Liver (tissue), 9 donors: ENCODE measurements around the gene HERC6. TPM values are rescaled to one million over a fixed set of nuclear protein-coding genes. Genes with fewer than 3 reads are reported as not detected.

Source experiments
- DNase-seq: peaks from one replicate; pipeline ENCODE4 v3.0.0-alpha.2; 2017; ENCODE audit warnings: low spot score
- H3K27ac ChIP-seq, 2 donors: one replicate each; pipeline ENCODE4 v1.7.0; 2013; ENCODE audit warnings: inconsistent platforms in 2 of 2, low read length in 2 of 2, control low read depth in 1 of 2, low read depth in 1 of 2, mild to moderate bottlenecking in 1 of 2
- H3K27me3 ChIP-seq, 4 donors: one replicate each; pipeline versions ENCODE4 v1.6.1 to v1.7.0; 2013; ENCODE audit warnings: low read length in 3 of 4, inconsistent platforms in 1 of 4, mild to moderate bottlenecking in 1 of 4, moderate library complexity in 1 of 4; ENCODE audit not compliant: control insufficient read depth in 4 of 4, insufficient read depth in 4 of 4
- H3K36me3 ChIP-seq, 4 donors: one replicate each; pipeline versions ENCODE4 v1.6.1 to v1.7.0; 2013; ENCODE audit warnings: low read length in 3 of 4, mild to moderate bottlenecking in 3 of 4, low read depth in 1 of 4, moderate library complexity in 1 of 4; ENCODE audit not compliant: control insufficient read depth in 4 of 4, insufficient read depth in 3 of 4
- H3K4me1 ChIP-seq, 4 donors: one replicate each; pipeline versions ENCODE4 v1.6.1 to v1.7.0; 2013; ENCODE audit warnings: low read length in 3 of 4, mild to moderate bottlenecking in 3 of 4, moderate library complexity in 1 of 4; ENCODE audit not compliant: control insufficient read depth in 4 of 4, insufficient read depth in 4 of 4
- H3K4me3 ChIP-seq, 3 donors: one replicate each; pipeline versions ENCODE4 v1.6.1 to v1.7.0; 2013; ENCODE audit warnings: low read length in 3 of 3, control low read depth in 1 of 3, low read depth in 1 of 3, mild to moderate bottlenecking in 1 of 3
- H3K9ac ChIP-seq, 2 donors: one replicate each; pipeline ENCODE4 v1.7.0; 2013; ENCODE audit warnings: low read length in 2 of 2, mild to moderate bottlenecking in 2 of 2, moderate library complexity in 2 of 2, control low read depth in 1 of 2, low read depth in 1 of 2
- H3K9me3 ChIP-seq, 4 donors: one replicate each; pipeline versions ENCODE4 v1.6.1 to v1.7.0; 2013; ENCODE audit warnings: low read length in 3 of 4; ENCODE audit not compliant: control insufficient read depth in 4 of 4
- CTCF ChIP-seq: fragments of 150-350 bp; IDR thresholded peaks from 2 replicates; pipeline ENCODE4 v1.5.1; 2017; ENCODE audit warnings: improper control_type of control experiment, low read depth, low read length; ENCODE audit not compliant: missing input control
- EGR1 ChIP-seq, 2 donors: IDR thresholded peaks; 2 replicates each; pipeline ENCODE4 v1.6.1; 2016 to 2018; ENCODE audit warnings: antibody characterized with exemption in 2 of 2, low read depth in 2 of 2
- FOXA1 ChIP-seq: IDR thresholded peaks from 2 replicates; pipeline ENCODE4 v1.6.1; 2016; ENCODE audit warnings: antibody characterized with exemption
- FOXA2 ChIP-seq: IDR thresholded peaks from 2 replicates; pipeline ENCODE4 v1.6.1; 2016; ENCODE audit warnings: antibody characterized with exemption
- GABPA ChIP-seq, 2 donors: IDR thresholded peaks in 1 of 2; conservative IDR thresholded peaks in 1 of 2; 2 replicates each; pipeline ENCODE4 v1.6.1; 2016; ENCODE audit warnings: antibody characterized with exemption in 2 of 2, mild to moderate bottlenecking in 1 of 2, moderate library complexity in 1 of 2
- HNF4A ChIP-seq, 2 donors: conservative IDR thresholded peaks; 2 replicates each; pipeline ENCODE4 v1.6.1; 2016; ENCODE audit warnings: antibody characterized with exemption in 2 of 2, mild to moderate bottlenecking in 2 of 2
- HNF4G ChIP-seq: IDR thresholded peaks from 2 replicates; pipeline ENCODE4 v1.6.1; 2016; ENCODE audit warnings: antibody characterized with exemption
- JUND ChIP-seq, 2 donors: IDR thresholded peaks; 2 replicates each; pipeline ENCODE4 v1.6.1; 2016; ENCODE audit warnings: antibody characterized with exemption in 2 of 2
- RAD21 ChIP-seq, 2 donors: IDR thresholded peaks; 2 replicates each; pipeline ENCODE4 v1.6.1; 2016; ENCODE audit warnings: antibody characterized with exemption in 2 of 2, mild to moderate bottlenecking in 2 of 2
- REST ChIP-seq: IDR thresholded peaks from 2 replicates; pipeline ENCODE4 v1.6.1; 2016; ENCODE audit warnings: antibody characterized with exemption, mild to moderate bottlenecking
- RXRA ChIP-seq, 2 donors: IDR thresholded peaks; 2 replicates each; pipeline ENCODE4 v1.6.1; 2017 to 2018; ENCODE audit warnings: antibody characterized with exemption in 2 of 2, mild to moderate bottlenecking in 1 of 2
- SP1 ChIP-seq: IDR thresholded peaks from 2 replicates; pipeline ENCODE4 v1.6.1; 2018; ENCODE audit warnings: antibody characterized with exemption, mild to moderate bottlenecking
- YY1 ChIP-seq: IDR thresholded peaks from 2 replicates; pipeline ENCODE4 v1.6.1; 2016; ENCODE audit warnings: antibody characterized with exemption, mild to moderate bottlenecking
- ZBTB33 ChIP-seq: IDR thresholded peaks from 2 replicates; pipeline ENCODE4 v1.6.1; 2016; ENCODE audit warnings: antibody characterized with exemption
- WGBS: extraction: QIAGEN DNeasy Blood & Tissue Kit; methylation state at CpG from one replicate; pipeline ENCODE4 v1.1.7; 2013; 5-methylcytosine and 5-hydroxymethylcytosine counted together
- polyA plus RNA-seq, 2 donors: library from polyadenylated mRNA; stranded (reverse) in 1 of 2; unstranded in 1 of 2; fragments of 200-250 nt in 1 of 2; fragments of >200 nt in 1 of 2; fragmentation: Nextera tagmentation in 1 of 2; extraction: Ambion mirVana in 1 of 2; gene quantifications; one replicate each; pipeline versions ENCODE4 v1.2.1 to v1.2.3, GENCODE V29; 2013 to 2015
- total RNA-seq, 2 donors: library from RNA; depleted of rRNA; stranded (reverse); fragments of >200 nt; gene quantifications; one replicate each; pipeline ENCODE4 v1.2.3, GENCODE V29; 2014
- TF ChIP-seq, protein P1 (sequence below): IDR thresholded peaks from 2 replicates; pipeline ENCODE4 v1.6.1; 2016; ENCODE audit warnings: antibody characterized with exemption
- TF ChIP-seq, protein P2 (sequence below): IDR thresholded peaks from 2 replicates; pipeline ENCODE4 v1.6.1; 2016; ENCODE audit warnings: antibody characterized with exemption
- donor health status: healthy.
- donor health status: healthy.
- donor health status: healthy.
- donor health status: healthy.
- donor health status: healthy.

The HERC6 gene
- total and polyA plus RNA-seq, 4 donors = 1.5 to 3.8 (median 2.6) TPM

DNA sequence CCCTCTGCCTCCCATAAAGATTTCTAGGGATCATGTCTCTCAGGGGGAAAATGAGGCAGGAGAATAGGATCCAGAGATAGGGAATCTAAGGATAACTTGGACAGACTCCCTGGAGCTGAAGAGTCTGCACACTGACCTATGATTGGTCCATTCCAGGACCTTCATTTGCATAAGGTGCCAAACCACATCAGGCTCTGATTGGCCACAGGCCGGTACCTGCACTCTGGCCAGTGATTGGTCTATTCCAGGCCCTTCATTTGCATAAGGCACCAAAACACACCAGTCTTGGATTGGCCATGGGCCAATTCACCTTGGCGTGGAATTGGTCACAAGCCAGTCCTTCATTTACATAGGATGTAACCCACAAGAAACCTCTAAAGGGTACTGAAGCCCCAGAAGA is 74.3 kb downstream of the HERC6 start:
- Histone ChIP-seq H3K9ac (no peak overlapping the region), H3K9me3 (no peaks in the 10 kb centered on the region), H3K4me3 (no peak overlapping the region), H3K36me3 (no peaks in the 10 kb centered on the region), H3K27ac (no peak overlapping the region), H3K4me1 (peaks cover 0 to 8% (median 2%) of the 10 kb centered on the region in 4 donors), H3K27me3 (no peaks in the 10 kb centered on the region)
- 69% methylated on average over 2 of the region's 2 CpGs for WGBS
- TF ChIP-seq REST (no peak), SP1 (no peak), RAD21 (IDR thresholded peaks at IDR 0.05) (no peak), GABPA (IDR thresholded peaks at IDR 0.05 in 1 of 2, conservative IDR thresholded peaks at IDR 0.05 in 1 of 2) (no peak), HNF4G (no peak), HNF4A (conservative IDR thresholded peaks at IDR 0.05) (no peak), EGR1 (IDR thresholded peaks at IDR 0.05; ENCODE audit: low read depth in 2 of 2) (no peak), ZBTB33 (no peak), FOXA2 (no peak), YY1 (no peak), CTCF (no peak), JUND (IDR thresholded peaks at IDR 0.05) (no peak), FOXA1 (no peak), RXRA (IDR thresholded peaks at IDR 0.05) (no peak)
- TF ChIP-seq, protein P1, sequence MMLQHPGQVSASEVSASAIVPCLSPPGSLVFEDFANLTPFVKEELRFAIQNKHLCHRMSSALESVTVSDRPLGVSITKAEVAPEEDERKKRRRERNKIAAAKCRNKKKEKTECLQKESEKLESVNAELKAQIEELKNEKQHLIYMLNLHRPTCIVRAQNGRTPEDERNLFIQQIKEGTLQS = no peak
- TF ChIP-seq, protein P2, sequence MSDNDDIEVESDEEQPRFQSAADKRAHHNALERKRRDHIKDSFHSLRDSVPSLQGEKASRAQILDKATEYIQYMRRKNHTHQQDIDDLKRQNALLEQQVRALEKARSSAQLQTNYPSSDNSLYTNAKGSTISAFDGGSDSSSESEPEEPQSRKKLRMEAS = no peak
- no peak for DNase-seq
